ENCODE results near the gene CT45A1. TPM values are rescaled to one million over a fixed set of nuclear protein-coding genes. Genes with fewer than 3 reads are reported as not detected.
A peak's percentile ranks its signal among the peaks of the same experiment; 100 is the strongest.
"Not testable (repeated sequence)": the region's sequence is repeated elsewhere in the genome, so short reads cannot be mapped to it uniquely, and the experiment has no call there.

The CT45A1 gene, protein sequence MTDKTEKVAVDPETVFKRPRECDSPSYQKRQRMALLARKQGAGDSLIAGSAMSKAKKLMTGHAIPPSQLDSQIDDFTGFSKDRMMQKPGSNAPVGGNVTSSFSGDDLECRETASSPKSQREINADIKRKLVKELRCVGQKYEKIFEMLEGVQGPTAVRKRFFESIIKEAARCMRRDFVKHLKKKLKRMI
- not detected in 2 replicates for total RNA-seq

DNA sequence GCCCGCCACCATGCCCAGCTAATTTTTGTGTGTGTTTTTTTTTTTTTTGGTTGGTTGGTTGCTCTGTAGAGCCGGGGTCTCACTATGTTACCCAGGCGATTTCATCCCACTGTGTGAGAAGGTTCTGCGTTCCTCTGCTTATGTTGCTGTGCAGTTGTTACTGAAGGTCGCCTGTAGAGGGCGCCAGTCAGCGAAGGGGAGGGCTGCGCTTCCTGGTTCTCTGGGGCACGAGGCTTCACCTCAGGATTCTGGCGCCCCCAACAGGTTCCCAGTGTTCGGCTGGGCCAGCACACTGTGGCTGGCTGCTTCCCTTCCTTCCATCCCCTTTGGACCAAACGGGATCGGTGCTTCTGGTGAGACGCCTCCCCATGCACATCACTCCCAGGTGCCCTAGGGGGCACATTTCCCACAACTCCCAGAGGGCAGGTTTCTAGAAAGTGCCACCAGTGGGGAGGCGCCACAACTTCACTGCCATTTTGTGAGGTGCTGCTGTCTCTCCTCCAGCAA, at the start of gene CT45A1:
TSS of gene CT45A1 (plus strand) at position 457 of the 507 bp plus-strand sequence. CDS start 5,302 bp downstream, outside the sequence.
- DNase-seq = not testable (repeated sequence)

DNA sequence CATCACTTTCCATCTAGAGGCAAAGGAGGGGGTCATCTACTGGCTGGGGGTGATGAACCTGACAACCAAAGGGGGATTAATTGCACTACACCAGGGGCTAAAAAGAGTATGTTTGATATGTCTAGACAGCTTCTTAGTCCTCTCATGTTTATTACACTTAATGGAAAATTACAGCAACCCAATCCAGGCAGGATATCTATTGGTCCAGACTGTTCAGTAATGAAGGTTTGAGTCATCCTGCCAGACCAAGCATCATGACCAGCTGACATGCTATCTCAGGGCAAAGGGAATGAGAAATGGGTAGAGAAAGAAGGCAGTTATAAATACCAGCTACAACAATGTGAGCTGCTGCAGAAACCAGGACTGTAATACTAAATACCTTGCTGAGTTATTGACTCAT, 40.5 kb upstream of the CT45A1 start:
- DNase-seq = not testable (repeated sequence)

DNA sequence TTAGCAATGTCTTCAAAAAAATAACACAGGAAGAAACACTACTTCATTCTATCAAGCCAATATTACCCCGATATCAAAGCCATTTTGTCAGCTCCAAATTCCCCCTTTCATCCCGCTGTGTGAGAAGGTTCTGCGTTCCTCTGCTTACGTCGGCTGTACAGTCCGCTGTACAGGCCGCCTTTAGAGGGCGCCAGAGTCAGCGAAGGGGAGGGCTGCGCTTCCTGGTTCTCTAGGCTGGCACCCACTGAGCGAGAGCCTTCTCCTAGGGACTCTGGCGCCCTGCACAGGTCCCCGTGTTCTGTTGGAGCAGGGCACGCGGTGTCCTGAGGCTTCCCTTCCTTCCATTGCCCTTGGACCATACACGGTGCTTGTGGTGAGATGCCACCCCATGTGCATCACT, 25.3 kb upstream of the CT45A1 start:
- peak; percentile 0 for DNase-seq

DNA sequence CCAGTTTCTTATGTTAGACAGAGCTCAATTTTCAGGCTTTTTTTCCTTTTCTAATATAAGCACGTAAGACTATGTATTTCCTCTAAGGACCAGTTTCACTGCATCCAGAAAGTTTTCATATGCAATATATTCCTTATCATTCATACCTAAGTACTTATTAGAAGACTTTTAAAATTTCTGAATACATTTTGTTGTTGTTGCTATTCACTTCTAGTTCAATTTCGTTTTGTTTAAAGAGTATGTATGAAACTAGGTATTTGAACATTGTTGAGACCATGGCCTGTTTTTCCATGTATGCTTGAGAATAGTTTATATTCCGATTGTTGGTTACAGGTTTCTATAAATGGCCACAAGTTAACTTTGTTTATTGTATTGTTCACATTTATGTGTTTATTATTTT, 18.0 kb upstream of the CT45A1 start:
- DNase-seq = no peak

DNA sequence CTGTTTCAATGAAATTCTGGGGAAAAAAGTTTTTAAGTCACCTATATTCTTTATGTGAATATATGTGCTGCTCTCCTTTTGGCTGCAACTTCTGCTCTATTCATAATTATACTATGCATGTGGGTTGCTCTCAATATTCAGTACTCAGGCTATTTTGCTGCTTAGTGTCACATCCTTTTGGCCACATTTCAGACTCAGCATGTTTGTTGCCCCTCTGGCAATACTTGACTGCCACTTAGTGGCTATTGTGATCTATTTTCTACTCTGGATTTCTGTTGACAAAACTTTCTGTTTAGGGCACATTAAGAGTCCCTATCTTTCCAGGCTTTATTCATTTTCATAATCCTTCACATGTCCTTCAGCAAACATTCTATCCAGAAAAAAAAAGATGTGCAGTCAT, 15.8 kb upstream of the CT45A1 start:
- no peak for DNase-seq

DNA sequence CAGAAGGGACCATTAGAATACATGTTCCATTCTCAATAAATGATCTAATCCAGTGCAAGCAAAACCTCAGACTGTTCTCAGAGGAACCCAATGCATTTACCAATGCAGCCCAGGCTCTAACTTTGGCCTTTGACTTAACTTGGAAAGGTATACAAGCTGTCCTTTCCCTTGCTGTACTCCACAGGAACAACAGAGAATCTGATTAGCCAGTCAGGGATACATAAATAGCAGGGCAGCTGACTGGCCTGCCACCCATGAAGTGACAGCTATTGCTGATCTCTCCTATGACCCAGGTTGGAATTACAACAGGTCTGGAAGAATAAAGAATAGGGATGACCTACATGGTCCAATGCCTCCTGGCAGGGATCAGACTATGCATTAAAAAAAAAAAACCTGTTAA, 14.5 kb upstream of the CT45A1 start:
- DNase-seq = no peak

DNA sequence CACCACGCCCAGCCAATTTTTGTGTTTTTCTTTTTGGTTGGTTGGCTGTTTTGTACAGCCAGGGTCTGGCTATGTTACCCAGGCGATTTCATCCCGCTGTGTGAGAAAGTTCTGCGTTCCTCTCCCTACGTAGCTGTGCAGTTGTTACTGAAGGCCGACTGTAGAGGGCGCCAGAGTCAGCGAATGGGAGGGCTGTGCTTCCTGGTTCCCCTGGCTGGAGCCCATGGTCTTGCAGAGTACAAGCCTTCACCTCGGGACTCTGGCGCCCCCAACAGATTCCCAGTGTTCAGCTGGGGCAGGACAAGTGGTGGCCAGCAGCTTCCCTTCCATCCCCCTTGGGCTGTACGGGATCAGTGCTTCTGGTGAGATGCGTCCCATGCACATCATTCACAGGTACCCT, 5.6 kb upstream of the CT45A1 start:
- DNase-seq = peak; percentile 27

DNA sequence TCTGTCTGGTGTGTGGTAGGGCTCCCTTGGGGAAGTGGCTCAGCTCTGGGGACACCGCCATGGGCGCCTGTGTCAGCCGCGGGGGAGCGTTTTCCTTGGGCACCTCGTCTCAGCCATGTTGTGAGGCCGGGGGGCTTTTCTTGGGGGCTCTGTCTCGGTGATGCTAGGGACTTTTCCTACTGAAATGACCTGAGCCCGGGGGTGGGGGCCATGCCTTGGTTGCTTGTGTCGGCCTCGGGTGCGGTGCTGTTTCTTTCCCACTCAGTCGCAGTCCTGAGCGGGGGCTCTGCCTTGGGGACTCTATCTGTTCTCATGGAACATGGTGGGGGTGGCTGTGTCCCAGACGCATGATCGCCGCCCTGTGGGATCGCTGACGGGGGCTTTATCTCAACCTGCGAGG, 356 bp downstream of the CT45A1 start:
- DNase-seq = no peak

DNA sequence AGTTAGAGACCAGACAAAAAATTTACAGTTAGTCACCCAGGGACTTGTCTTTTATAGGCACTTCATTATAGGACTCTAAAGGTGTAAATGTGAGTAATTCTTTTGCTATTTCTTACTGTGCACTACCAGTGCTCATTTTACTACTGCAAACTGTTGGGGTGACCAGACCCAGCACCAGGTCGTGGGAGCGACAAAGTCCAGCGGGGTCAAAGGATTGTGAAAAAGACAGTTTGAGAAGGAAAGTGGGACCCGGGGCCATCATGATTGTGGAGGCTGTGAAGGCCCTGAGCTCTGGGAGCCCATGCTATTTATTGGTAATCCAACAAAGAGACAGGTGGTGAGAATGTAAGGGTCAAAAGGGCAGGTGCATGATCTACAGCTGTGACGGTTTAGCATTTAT, 21.2 kb downstream of the CT45A1 start:
- DNase-seq = not testable (repeated sequence)

DNA sequence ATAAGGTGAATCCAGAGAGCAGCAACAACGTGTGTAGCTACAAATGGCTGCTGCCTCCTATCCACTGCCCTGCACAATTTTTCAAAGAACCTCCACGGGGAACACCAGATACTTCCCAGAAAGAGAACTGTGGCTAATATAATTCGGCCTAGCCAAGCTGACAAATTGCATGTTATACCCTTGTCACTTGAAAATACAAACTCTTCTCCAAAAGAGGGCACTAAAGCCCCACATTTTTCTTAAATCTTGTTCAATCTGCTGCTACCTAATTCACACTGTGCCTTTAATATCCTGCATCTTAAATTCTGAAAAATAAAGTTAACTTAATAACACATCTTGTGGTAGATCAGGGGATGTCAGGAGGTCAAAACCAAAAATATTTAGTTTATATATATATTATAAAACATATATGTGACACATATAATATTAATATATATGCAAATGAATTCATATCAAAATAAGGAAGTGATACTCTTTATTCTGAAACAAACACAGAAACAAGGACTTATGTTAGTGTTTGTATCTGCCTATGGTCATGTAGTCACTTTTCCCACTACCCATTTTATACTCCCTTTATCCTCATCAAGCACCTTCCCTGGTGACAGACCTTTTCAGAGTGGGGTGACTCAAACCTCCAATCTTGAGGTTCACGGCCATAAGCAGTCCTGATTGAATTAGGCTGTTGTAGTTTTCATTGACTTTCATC, 24.1 kb downstream of the CT45A1 start:
- peak; percentile 4 for DNase-seq

DNA sequence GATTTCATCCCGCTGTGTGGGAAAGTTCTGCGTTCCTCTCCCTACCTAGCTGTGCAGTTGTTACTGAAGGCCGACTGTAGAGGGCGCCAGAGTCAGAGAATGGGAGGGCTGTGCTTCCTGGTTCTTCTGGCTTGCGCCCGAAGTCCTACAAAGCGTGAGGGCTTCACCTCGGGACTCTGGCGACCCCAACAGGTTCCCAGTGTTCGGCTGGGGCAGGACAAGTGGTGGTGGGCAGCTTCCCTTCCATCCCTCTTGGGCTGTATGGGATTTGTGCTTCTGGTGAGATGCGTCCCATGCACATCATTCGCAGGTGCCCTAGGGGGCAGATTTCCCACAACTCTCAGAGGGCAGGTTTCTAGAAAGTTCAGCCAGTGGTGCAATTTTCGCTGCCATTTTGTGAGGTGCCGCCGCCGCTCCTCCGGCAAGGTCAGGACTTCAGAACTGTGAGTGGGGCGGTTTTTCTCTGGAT, 27.3 kb downstream of the CT45A1 start:
- DNase-seq = peak; percentile 44

DNA sequence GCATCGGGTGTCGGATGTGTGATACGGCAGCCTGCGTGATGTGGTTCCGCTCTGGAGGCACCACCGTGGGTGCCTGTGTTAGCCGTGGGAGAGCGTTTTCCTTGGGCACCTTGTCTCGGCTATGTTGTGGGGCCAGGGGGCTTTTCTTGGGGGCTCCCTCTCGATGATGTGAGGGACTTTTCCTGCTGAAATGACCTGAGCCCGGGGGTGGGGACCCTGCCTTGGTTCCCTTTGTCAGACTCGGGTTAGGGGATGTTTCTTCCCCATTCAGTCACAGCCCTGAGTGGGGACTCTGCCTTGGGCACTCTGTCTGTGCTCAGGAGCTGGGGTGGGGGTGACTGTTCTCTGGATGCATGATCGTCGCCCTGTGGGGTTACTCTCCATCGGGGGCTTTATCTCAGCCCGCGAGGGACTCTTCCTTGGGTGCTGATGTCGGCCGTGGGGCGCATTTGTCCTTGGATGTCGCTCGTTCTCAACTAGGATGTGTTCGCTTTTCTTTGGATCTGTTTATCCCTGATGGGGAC, 27.8 kb downstream of the CT45A1 start:
- no peak for DNase-seq

DNA sequence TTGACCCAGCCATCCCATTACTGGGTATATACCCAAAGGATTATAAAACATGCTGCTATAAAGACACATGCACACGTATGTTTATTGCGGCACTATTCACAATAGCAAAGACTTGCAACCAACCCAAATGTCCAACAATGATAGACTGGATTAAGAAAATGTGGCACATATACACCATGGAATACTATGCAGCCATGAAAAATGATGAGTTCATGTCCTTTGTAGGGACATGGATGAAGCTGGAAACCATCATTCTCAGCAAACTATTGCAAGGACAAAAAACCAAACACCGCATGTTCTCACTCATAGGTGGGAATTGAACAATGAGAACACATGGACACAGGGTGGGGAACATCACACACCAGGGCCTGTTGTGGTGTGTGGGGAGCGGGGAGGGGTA, 31.3 kb downstream of the CT45A1 start:
- not testable (repeated sequence) for DNase-seq

DNA sequence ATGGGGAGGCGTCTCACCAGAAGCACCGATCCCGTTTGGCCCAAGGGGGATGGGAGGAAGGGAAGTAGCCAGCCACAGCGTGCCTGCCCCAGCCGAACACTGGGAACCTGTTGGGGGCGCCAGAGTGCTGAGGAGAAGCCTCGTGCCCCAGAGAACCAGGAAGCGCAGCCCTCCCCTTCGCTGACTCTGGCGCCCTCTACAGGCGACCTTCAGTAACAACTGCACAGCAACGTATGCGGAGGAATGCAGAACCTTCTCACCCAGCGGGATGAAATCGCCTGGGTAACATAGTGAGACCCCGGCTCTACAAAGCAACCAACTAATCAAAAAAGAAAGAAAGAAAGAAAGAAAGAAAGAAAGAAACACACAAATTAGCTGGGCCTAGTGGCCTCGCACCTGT, 54.7 kb downstream of the CT45A1 start, which contains the start of gene CT45A3:
TSS of gene CT45A3 (minus strand) at position 101 of the 400 bp plus-strand sequence. CDS start 3,747 bp downstream, outside the sequence.
- DNase-seq = not testable (repeated sequence)

Other genes starting within 250 kb of the CT45A1 start
- gene INTS6L, start 193.0 kb upstream of the CT45A1 start, total RNA-seq = 3.3 and 4.6 TPM in 2 replicates
- gene CT45A3, start 54.6 kb downstream of the CT45A1 start, total RNA-seq = not detected in 2 replicates
- not detected in 2 replicates for gene CT45A5, start 71.9 kb downstream of the CT45A1 start, total RNA-seq
- not detected in 2 replicates for gene CT45A6, start 89.1 kb downstream of the CT45A1 start, total RNA-seq
- gene CT45A2, start 106.4 kb downstream of the CT45A1 start, total RNA-seq = not detected in 2 replicates
- not detected in 2 replicates for gene CT45A7, start 123.6 kb downstream of the CT45A1 start, total RNA-seq
- gene CT45A8, start 140.9 kb downstream of the CT45A1 start, total RNA-seq = not detected in 2 replicates
- not detected in 2 replicates for gene CT45A9, start 158.2 kb downstream of the CT45A1 start, total RNA-seq
- not detected in 2 replicates for gene CT45A10, start 179.8 kb downstream of the CT45A1 start, total RNA-seq
- gene SAGE1, start 180.1 kb downstream of the CT45A1 start, total RNA-seq = not detected in 2 replicates